ENCODE data around the gene COG2.

- TF ChIP-seq CTCF (IDR thresholded peaks at IDR 0.05): no peak
- TF ChIP-seq POLR2A (IDR thresholded peaks at IDR 0.05): no peak
- TF ChIP-seq EP300 (IDR thresholded peaks at IDR 0.05): no peak
Observed at GRCh38 chr1:230629511-230629910, 12.8 kb upstream of the COG2 start.

Measured in tibial nerve (tissue), 4 donors.